ENCODE results near the gene VTI1A.
"Not testable (repeated sequence)": the region's sequence is repeated elsewhere in the genome, so short reads cannot be mapped to it uniquely, and the experiment has no call there.

VTI1A gene

GRCh38 chr10:112492736-112493135, 45.7 kb downstream of the VTI1A start:
- no peak overlapping the region for H3K27ac Mint-ChIP-seq (ENCODE audit: low read depth)
- H3K4me1 Mint-ChIP-seq, result peaks cover 9% of the 10 kb centered on the region
- no peaks in the 10 kb centered on the region for H3K27me3 Mint-ChIP-seq
- ATAC-seq (replicated peaks; ENCODE audit: extremely low read depth, poor library complexity, severe bottlenecking), result no peak
- H3K9me3 Mint-ChIP-seq, result no peaks in the 10 kb centered on the region
- no peak for DNase-seq (ENCODE audit: low spot score in 2 of 2)
- no peaks in the 10 kb centered on the region for H3K36me3 Mint-ChIP-seq (ENCODE audit: insufficient read depth)
- no peak overlapping the region for H3K4me3 Mint-ChIP-seq

DNA sequence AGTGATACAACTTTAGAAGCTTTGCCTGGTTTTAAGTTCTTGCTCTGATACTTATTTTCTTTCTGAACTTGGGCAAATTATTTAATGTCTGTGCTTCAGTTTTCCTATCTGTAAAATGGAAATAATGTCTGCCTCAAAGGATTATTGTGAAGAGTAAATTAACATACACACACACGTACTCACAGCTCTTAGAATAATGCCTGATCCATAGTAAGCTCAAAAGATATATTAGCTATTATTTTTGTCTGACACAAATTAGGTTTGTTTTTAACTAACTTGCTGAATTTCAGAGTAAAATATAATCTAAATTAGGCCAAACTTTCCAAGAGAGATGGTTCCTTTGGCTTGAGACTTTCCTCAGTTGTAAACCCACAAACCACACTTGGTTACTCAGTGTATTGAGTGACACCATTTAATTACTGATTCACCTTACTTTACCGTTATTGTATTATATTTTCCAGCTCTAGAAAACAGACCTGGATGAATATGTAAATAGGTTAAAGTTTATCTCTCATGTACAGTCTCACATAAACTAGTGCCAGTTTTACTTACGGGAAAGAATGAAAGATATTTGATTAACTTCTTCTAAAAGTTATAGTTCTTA, 50.4 kb downstream of the VTI1A start:
- no peak overlapping the region for H3K27ac Mint-ChIP-seq (ENCODE audit: low read depth)
- H3K9me3 Mint-ChIP-seq, result no peaks in the 10 kb centered on the region
- ATAC-seq (replicated peaks; ENCODE audit: extremely low read depth, poor library complexity, severe bottlenecking) (no peak), DNase-seq (ENCODE audit: low spot score in 2 of 2) (no peak)
- peaks cover 18% of the 10 kb centered on the region for H3K4me1 Mint-ChIP-seq
- H3K36me3 Mint-ChIP-seq (ENCODE audit: insufficient read depth), result peaks cover 3% of the 10 kb centered on the region
- H3K4me3 Mint-ChIP-seq, result no peak overlapping the region
- no peaks in the 10 kb centered on the region for H3K27me3 Mint-ChIP-seq

- Mint-ChIP-seq H3K27me3 (no peaks in the 10 kb centered on the region), H3K4me3 (no peak overlapping the region), H3K36me3 (ENCODE audit: insufficient read depth) (peaks cover 4% of the 10 kb centered on the region), H3K27ac (ENCODE audit: low read depth) (no peak overlapping the region), H3K9me3 (no peaks in the 10 kb centered on the region), H3K4me1 (peaks cover 18% of the 10 kb centered on the region)
- DNase-seq (ENCODE audit: low spot score in 2 of 2) (no peak), ATAC-seq (replicated peaks; ENCODE audit: extremely low read depth, poor library complexity, severe bottlenecking) (no peak)
Observed at GRCh38 chr10:112498806-112499205, 51.8 kb downstream of the VTI1A start.

GRCh38 chr10:112499985-112500384, 53.0 kb downstream of the VTI1A start:
- not testable (repeated sequence) for ATAC-seq (replicated peaks; ENCODE audit: extremely low read depth, poor library complexity, severe bottlenecking); DNase-seq (ENCODE audit: low spot score in 2 of 2); H3K27ac Mint-ChIP-seq (ENCODE audit: low read depth); H3K27me3 Mint-ChIP-seq; H3K36me3 Mint-ChIP-seq (ENCODE audit: insufficient read depth); H3K4me3 Mint-ChIP-seq; H3K9me3 Mint-ChIP-seq
- H3K4me1 Mint-ChIP-seq, result peaks cover 18% of the 10 kb centered on the region

GRCh38 chr10:112502536-112502935, 55.5 kb downstream of the VTI1A start:
- no peak overlapping the region for H3K27ac Mint-ChIP-seq (ENCODE audit: low read depth)
- H3K27me3 Mint-ChIP-seq, result no peaks in the 10 kb centered on the region
- no peak for DNase-seq (ENCODE audit: low spot score in 2 of 2)
- H3K36me3 Mint-ChIP-seq (ENCODE audit: insufficient read depth), result peaks cover 4% of the 10 kb centered on the region
- no peak for ATAC-seq (replicated peaks; ENCODE audit: extremely low read depth, poor library complexity, severe bottlenecking)
- H3K9me3 Mint-ChIP-seq, result no peaks in the 10 kb centered on the region
- no peak overlapping the region for H3K4me3 Mint-ChIP-seq
- peaks cover 27% of the 10 kb centered on the region for H3K4me1 Mint-ChIP-seq

GRCh38 chr10:112503643-112504042, 56.6 kb downstream of the VTI1A start:
- ATAC-seq (replicated peaks; ENCODE audit: extremely low read depth, poor library complexity, severe bottlenecking), result no peak
- no peak overlapping the region for H3K4me3 Mint-ChIP-seq
- H3K4me1 Mint-ChIP-seq, result peaks cover 34% of the 10 kb centered on the region
- H3K27me3 Mint-ChIP-seq, result no peaks in the 10 kb centered on the region
- H3K27ac Mint-ChIP-seq (ENCODE audit: low read depth), result no peak overlapping the region
- no peaks in the 10 kb centered on the region for H3K9me3 Mint-ChIP-seq
- peaks cover 4% of the 10 kb centered on the region for H3K36me3 Mint-ChIP-seq (ENCODE audit: insufficient read depth)
- DNase-seq (ENCODE audit: low spot score in 2 of 2), result no peak

DNA sequence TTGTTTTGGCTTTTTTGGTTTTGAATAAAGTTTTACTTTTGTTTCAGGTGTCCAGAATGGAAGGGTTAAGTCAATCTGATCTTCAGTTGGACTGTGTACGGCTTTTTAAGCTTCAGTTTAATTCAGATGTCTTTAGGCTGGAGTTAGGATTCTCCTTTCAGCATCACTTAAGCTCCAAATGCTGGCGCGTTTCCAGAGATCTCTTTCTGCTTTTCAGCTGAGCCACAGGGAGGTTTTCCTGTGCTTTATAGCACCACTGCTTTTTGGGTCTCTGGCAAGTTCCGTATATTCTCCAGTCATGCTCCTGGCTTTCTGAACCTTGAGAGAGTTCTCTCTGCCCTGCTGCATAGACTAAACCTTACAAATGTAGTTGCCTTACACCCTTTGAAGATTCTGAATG, 60.0 kb downstream of the VTI1A start:
- H3K9me3 Mint-ChIP-seq, result no peaks in the 10 kb centered on the region
- DNase-seq (ENCODE audit: low spot score in 2 of 2) (no peak), ATAC-seq (replicated peaks; ENCODE audit: extremely low read depth, poor library complexity, severe bottlenecking) (no peak)
- no peak overlapping the region for H3K27ac Mint-ChIP-seq (ENCODE audit: low read depth)
- peaks cover 1% of the 10 kb centered on the region for H3K36me3 Mint-ChIP-seq (ENCODE audit: insufficient read depth)
- H3K27me3 Mint-ChIP-seq, result no peaks in the 10 kb centered on the region
- H3K4me1 Mint-ChIP-seq, result peaks cover 36% of the 10 kb centered on the region
- H3K4me3 Mint-ChIP-seq, result no peak overlapping the region

DNA sequence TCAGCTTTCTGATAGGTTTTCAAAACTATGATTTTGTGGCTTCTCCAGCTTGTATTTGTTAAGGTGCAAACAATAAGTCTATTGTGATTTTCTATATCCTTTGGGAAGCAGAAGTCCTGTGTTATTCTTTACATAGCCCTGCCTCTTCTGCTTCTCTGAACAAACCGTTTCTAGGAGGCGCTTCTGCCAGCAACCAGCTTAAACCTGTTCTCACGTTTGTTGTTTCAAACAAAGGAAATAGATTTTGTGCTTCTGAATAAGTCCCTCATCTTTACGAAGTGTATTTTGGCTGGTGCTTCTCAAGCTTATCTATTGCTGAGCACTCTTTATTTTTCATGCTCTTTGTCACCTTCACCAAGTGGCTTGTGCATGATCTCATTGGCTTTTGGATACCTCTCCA, 61.0 kb downstream of the VTI1A start:
- Mint-ChIP-seq H3K9me3 (no peaks in the 10 kb centered on the region), H3K36me3 (ENCODE audit: insufficient read depth) (no peaks in the 10 kb centered on the region)

GRCh38 chr10:112509558-112510291, 62.7 kb downstream of the VTI1A start:
- ATAC-seq (replicated peaks; ENCODE audit: extremely low read depth, poor library complexity, severe bottlenecking) (no peak), DNase-seq (ENCODE audit: low spot score in 2 of 2) (no peak)
- Mint-ChIP-seq H3K9me3 (no peaks in the 10 kb centered on the region), H3K36me3 (ENCODE audit: insufficient read depth) (peaks cover 1% of the 10 kb centered on the region), H3K4me1 (peaks cover 49% of the 10 kb centered on the region), H3K27ac (ENCODE audit: low read depth) (no peak overlapping the region), H3K4me3 (no peak overlapping the region), H3K27me3 (no peaks in the 10 kb centered on the region)

More for the DNA sequence above, 61.0 kb downstream of the VTI1A start:
- DNase-seq (ENCODE audit: low spot score in 2 of 2), result no peak
- Mint-ChIP-seq H3K27me3 (no peaks in the 10 kb centered on the region), H3K27ac (ENCODE audit: low read depth) (no peak overlapping the region), H3K4me3 (no peak overlapping the region), H3K4me1 (peaks cover 42% of the 10 kb centered on the region)
- ATAC-seq (replicated peaks; ENCODE audit: extremely low read depth, poor library complexity, severe bottlenecking), result no peak

- Mint-ChIP-seq H3K27me3 (no peaks in the 10 kb centered on the region), H3K4me1 (peaks cover 49% of the 10 kb centered on the region), H3K36me3 (ENCODE audit: insufficient read depth) (peaks cover 2% of the 10 kb centered on the region), H3K4me3 (no peak overlapping the region), H3K9me3 (no peaks in the 10 kb centered on the region), H3K27ac (ENCODE audit: low read depth) (no peak overlapping the region)
- DNase-seq (ENCODE audit: low spot score in 2 of 2) (no peak), ATAC-seq (replicated peaks; ENCODE audit: extremely low read depth, poor library complexity, severe bottlenecking) (no peak)
Observed at GRCh38 chr10:112510384-112510783, 63.4 kb downstream of the VTI1A start.

GRCh38 chr10:112512294-112512693, 65.3 kb downstream of the VTI1A start:
- ATAC-seq (replicated peaks; ENCODE audit: extremely low read depth, poor library complexity, severe bottlenecking) (no peak), DNase-seq (ENCODE audit: low spot score in 2 of 2) (no peak)
- Mint-ChIP-seq H3K4me3 (no peak overlapping the region), H3K27ac (ENCODE audit: low read depth) (no peak overlapping the region), H3K4me1 (peaks cover 44% of the 10 kb centered on the region), H3K36me3 (ENCODE audit: insufficient read depth) (peaks cover 2% of the 10 kb centered on the region), H3K27me3 (no peaks in the 10 kb centered on the region), H3K9me3 (no peaks in the 10 kb centered on the region)

DNA sequence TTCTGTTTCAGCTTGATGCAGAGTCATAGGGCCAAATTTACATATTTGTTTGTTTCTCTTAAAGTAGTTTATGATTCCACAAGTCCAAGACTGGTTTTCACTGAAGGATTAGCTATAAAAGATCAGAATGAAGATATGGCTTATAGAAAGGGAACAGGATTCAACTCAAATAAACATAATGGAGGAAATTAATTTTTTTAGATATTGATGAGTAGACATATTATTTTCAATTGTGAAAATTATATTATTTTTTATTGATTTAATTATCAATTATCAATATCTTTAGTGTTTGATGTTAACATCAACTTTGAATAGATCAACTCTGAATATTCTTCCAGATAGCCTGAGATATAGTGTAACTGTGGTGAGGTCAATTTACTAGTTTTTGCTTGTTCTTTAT, 68.1 kb downstream of the VTI1A start:
- DNase-seq (ENCODE audit: low spot score in 2 of 2) (no peak), ATAC-seq (replicated peaks; ENCODE audit: extremely low read depth, poor library complexity, severe bottlenecking) (no peak)
- Mint-ChIP-seq H3K27me3 (no peaks in the 10 kb centered on the region), H3K27ac (ENCODE audit: low read depth) (no peak overlapping the region), H3K36me3 (ENCODE audit: insufficient read depth) (peaks cover 2% of the 10 kb centered on the region), H3K4me3 (no peak overlapping the region), H3K9me3 (no peaks in the 10 kb centered on the region), H3K4me1 (peaks cover 40% of the 10 kb centered on the region)

- no peak for ATAC-seq (replicated peaks; ENCODE audit: extremely low read depth, poor library complexity, severe bottlenecking)
- no peaks in the 10 kb centered on the region for H3K9me3 Mint-ChIP-seq
- peaks cover 2% of the 10 kb centered on the region for H3K36me3 Mint-ChIP-seq (ENCODE audit: insufficient read depth)
- no peak for DNase-seq (ENCODE audit: low spot score in 2 of 2)
- H3K27ac Mint-ChIP-seq (ENCODE audit: low read depth), result no peak overlapping the region
- H3K4me3 Mint-ChIP-seq, result no peak overlapping the region
- H3K4me1 Mint-ChIP-seq, result peaks cover 40% of the 10 kb centered on the region
- H3K27me3 Mint-ChIP-seq, result no peaks in the 10 kb centered on the region
Observed at GRCh38 chr10:112515852-112516251, 68.8 kb downstream of the VTI1A start.

Data from central memory CD8-positive, alpha-beta T cell (primary cell).